Measurements from ENCODE around the gene SRPK2. TPM values are rescaled to one million over a fixed set of nuclear protein-coding genes. Genes with fewer than 3 reads are reported as not detected.
A peak's percentile ranks its signal among the peaks of the same experiment; 100 is the strongest.

SRPK2 gene
- total and polyA plus RNA-seq, 2 of the 8 experiments (the other 6 are each of a cell fraction or from before 2014, with no cell fraction given) = 10.0 to 47.1 TPM

- no peak overlapping the region for H2AK5ac ChIP-seq (ENCODE audit: low read depth, low read length)
- no peak overlapping the region for H3K9ac ChIP-seq (replicated peaks in 1 of 4; ENCODE audit: extremely low read depth in 1 of 4, low read depth in 3 of 4, low read length in 3 of 4)
- H4K20me1 ChIP-seq (replicated peaks in 1 of 2; ENCODE audit: control insufficient read depth in 1 of 2, insufficient read depth in 2 of 2, low read length in 2 of 2) = peaks cover 2 to 8% of the 10 kb centered on the region in 2 experiments
- FAIRE-seq (no peak), DNase-seq (ENCODE audit: low read depth in 1 of 2, low spot score in 2 of 2) (peak in 1 of 2 experiments; percentile 3)
- H3K18ac ChIP-seq (ENCODE audit: extremely low read depth, low read length) = no peak overlapping the region
- no peak overlapping the region for H3K4ac ChIP-seq (replicated peaks; ENCODE audit: insufficient read length, low read depth, low read length)
- H4K8ac ChIP-seq (ENCODE audit: extremely low read depth, insufficient read depth, low read length) = no peak overlapping the region
- 80% methylated on average over 4 of the region's 4 CpGs; no CpG with 5 or more reads in 1 of the 2 experiments for WGBS, 2 experiments (ENCODE audit: extremely low coverage in 1 of 2, insufficient coverage in 1 of 2, insufficient read length in 1 of 2, insufficient replicate concordance in 2 of 2, low coverage in 1 of 2, low lambda C conversion rate in 2 of 2, missing lambda C conversion rate in 1 of 2)
- H3K4me2 ChIP-seq (ENCODE audit: insufficient read depth in 1 of 2, low read depth in 2 of 2, low read length in 2 of 2) = no peak overlapping the region
- H4K91ac ChIP-seq (replicated peaks; ENCODE audit: insufficient read length, low read length) = no peak overlapping the region
- H2BK120ac ChIP-seq (replicated peaks; ENCODE audit: low read depth, low read length) = no peak overlapping the region
- no peaks in the 10 kb centered on the region for H3K23me2 ChIP-seq (ENCODE audit: low read depth, low read length)
- no peak overlapping the region for H2BK12ac ChIP-seq (ENCODE audit: low read depth, low read length)
- no peak overlapping the region for H4K5ac ChIP-seq (ENCODE audit: insufficient read length, low read depth, low read length)
- CTCF ChIA-PET (ENCODE audit: partially characterized antibody) = interaction anchor here (0.6 to 2.2 kb wide), 3 partner anchors 8 to 11 kb away, joined by 3 to 7 read pairs (median 4); no protein-coding TSS in a partner anchor
- H3K79me1 ChIP-seq (ENCODE audit: low read depth, low read length) = peaks cover 5% of the 10 kb centered on the region; the same call in 1 of the 2 replicates
- no peak overlapping the region for H2AFZ ChIP-seq (ENCODE audit: low read length)
- no peak overlapping the region for H3K23ac ChIP-seq (ENCODE audit: insufficient read length)
- H2BK15ac ChIP-seq (ENCODE audit: low read length) = no peak overlapping the region
- no peak overlapping the region for H3K27ac ChIP-seq (ENCODE audit: low read depth, low read length)
- TF ChIP-seq RBBP5 (IDR thresholded peaks at IDR 0.05; ENCODE audit: borderline replicate concordance, low read depth, low read length) (no peak), SRF (IDR thresholded peaks at IDR 0.05; ENCODE audit: low read depth, low read length) (no peak), SP1 (IDR thresholded peaks at IDR 0.05; ENCODE audit: low read depth, low read length) (no peak), ASH2L (IDR thresholded peaks at IDR 0.05; ENCODE audit: low read length) (no peak), POU5F1 (IDR thresholded peaks at IDR 0.05; ENCODE audit: low read depth, low read length) (no peak), SUZ12 (IDR thresholded peaks at IDR 0.05; ENCODE audit: low read length) (no peak), CHD1 (IDR thresholded peaks at IDR 0.05; ENCODE audit: low read depth, low read length) (no peak), TCF12 (IDR thresholded peaks at IDR 0.05; ENCODE audit: low read depth, low read length) (no peak), FOSL1 (IDR thresholded peaks at IDR 0.05; ENCODE audit: insufficient read depth, low read depth, low read length) (no peak), SP2 (IDR thresholded peaks at IDR 0.05; ENCODE audit: low read length) (no peak), SAP30 (IDR thresholded peaks at IDR 0.05; ENCODE audit: insufficient read depth, insufficient replicate concordance, low read length) (no peak), CBX8 (IDR thresholded peaks at IDR 0.05; ENCODE audit: borderline replicate concordance, low read depth, low read length) (no peak), BACH1 (IDR thresholded peaks at IDR 0.05; ENCODE audit: low read length) (no peak), TEAD4 (IDR thresholded peaks at IDR 0.05; ENCODE audit: low read depth, low read length) (no peak), SIRT6 (IDR thresholded peaks at IDR 0.05; ENCODE audit: low read length) (no peak), TAF7 (optimal IDR thresholded peaks at IDR 0.05; ENCODE audit: borderline replicate concordance, low read depth, low read length) (no peak)
- H2BK20ac ChIP-seq (ENCODE audit: low read length) = no peak overlapping the region
- H3K79me2 ChIP-seq (ENCODE audit: control insufficient read depth in 1 of 2, insufficient read depth in 2 of 2, low read length in 2 of 2) = peaks cover 0 to 80% of the 10 kb centered on the region in 2 experiments; a peak in 3 of 4 replicates
- no peaks in the 10 kb centered on the region for H3K36me3 ChIP-seq (ENCODE audit: control insufficient read depth in 2 of 4, insufficient read depth in 4 of 4, low read length in 3 of 4)
- no peak overlapping the region for H3K4me3 ChIP-seq (ENCODE audit: extremely low read depth in 1 of 4, insufficient read depth in 2 of 4, low read depth in 3 of 4, low read length in 4 of 4)
- POLR2A ChIA-PET (ENCODE audit: partially characterized antibody) = no interaction called here
- no peaks in the 10 kb centered on the region for H3K27me3 ChIP-seq (replicated peaks in 1 of 4; ENCODE audit: control insufficient read depth in 3 of 4, extremely low read depth in 1 of 4, insufficient read depth in 3 of 4, low read length in 3 of 4)
- no peak overlapping the region for H2BK5ac ChIP-seq (ENCODE audit: low read depth, low read length)
- H3K9me3 ChIP-seq (ENCODE audit: insufficient read depth in 2 of 2, low read depth in 1 of 2, low read length in 1 of 2) = no peaks in the 10 kb centered on the region
- H3K56ac ChIP-seq (replicated peaks; ENCODE audit: insufficient read length, low read depth, low read length) = no peak overlapping the region
- H3K4me1 ChIP-seq (replicated peaks in 1 of 4; ENCODE audit: control insufficient read depth in 3 of 4, insufficient read depth in 4 of 4, low read length in 3 of 4) = peaks cover 0 to 5% (median 3%) of the 10 kb centered on the region in 4 experiments; a peak in 5 of 7 replicates
- no peak overlapping the region for H3K14ac ChIP-seq (ENCODE audit: insufficient read length)
These were observed 170.5 kb downstream of the SRPK2 start for GRCh38 chr7:105218215-105218614.
